Measurements from ENCODE around the gene NOC2L.
A peak's percentile ranks its signal among the peaks of the same experiment; 100 is the strongest.

Gene NOC2L

GRCh38 chr1:944341-945325 lies 14.4 kb downstream of the NOC2L start:
- Histone ChIP-seq H3K9me2 (replicated peaks; ENCODE audit: insufficient read depth, low read length) (no peaks in the 10 kb centered on the region), H3K4me3 (ENCODE audit: low read length) (peak overlapping the region; percentile 45), H3K27ac (ENCODE audit: low read length) (peak overlapping the region; percentile 79), H3K27me3 (replicated peaks; ENCODE audit: insufficient read depth, low read length) (peaks cover 36% of the 10 kb centered on the region), H3K79me2 (ENCODE audit: low read length) (no peaks in the 10 kb centered on the region), H3K36me3 (replicated peaks; ENCODE audit: insufficient read depth, low read length) (peaks cover 3% of the 10 kb centered on the region; the same call in 1 of the 2 replicates), H3K9ac (ENCODE audit: low read length) (peak overlapping the region; percentile 55; the same call in 1 of the 2 replicates), H4K20me1 (ENCODE audit: insufficient read depth, low read length) (peaks cover 7% of the 10 kb centered on the region; the same call in 1 of the 2 replicates), H3K4me2 (ENCODE audit: low read depth, low read length) (peak overlapping the region; percentile 89), H3K9me3 (replicated peaks; ENCODE audit: insufficient read depth, low read length) (no peaks in the 10 kb centered on the region), H3F3A (ENCODE audit: insufficient read depth, low read length) (peaks cover 16% of the 10 kb centered on the region), H2AFZ (ENCODE audit: low read length) (no peak overlapping the region), H3K4me1 (ENCODE audit: low read length) (peaks cover 34% of the 10 kb centered on the region)
- no peak for TF ChIP-seq CTCF (IDR thresholded peaks at IDR 0.05; ENCODE audit: low read length)
- no peak for TF ChIP-seq EZH2 (optimal IDR thresholded peaks at IDR 0.05; ENCODE audit: low read depth, low read length)
- no peak for TF ChIP-seq EZH2phosphoT487 (IDR thresholded peaks at IDR 0.05; ENCODE audit: low read length)
- DNase-seq, result peak; percentile 71

- no peak overlapping the region for H2AFZ ChIP-seq (ENCODE audit: low read length)
- peak overlapping the region; percentile 45; the same call in 1 of the 2 replicates for H3K4me3 ChIP-seq (ENCODE audit: low read length)
- no peaks in the 10 kb centered on the region for H3K9me2 ChIP-seq (replicated peaks; ENCODE audit: insufficient read depth, low read length)
- H3K27ac ChIP-seq (ENCODE audit: low read length), result peak overlapping the region; percentile 79; the same call in 1 of the 2 replicates
- H3K27me3 ChIP-seq (replicated peaks; ENCODE audit: insufficient read depth, low read length), result peaks cover 45% of the 10 kb centered on the region
- peaks cover 34% of the 10 kb centered on the region for H3K4me1 ChIP-seq (ENCODE audit: low read length)
- H3F3A ChIP-seq (ENCODE audit: insufficient read depth, low read length), result peaks cover 16% of the 10 kb centered on the region
- H4K20me1 ChIP-seq (ENCODE audit: insufficient read depth, low read length), result peaks cover 7% of the 10 kb centered on the region; the same call in 1 of the 2 replicates
- peaks cover 3% of the 10 kb centered on the region; the same call in 1 of the 2 replicates for H3K36me3 ChIP-seq (replicated peaks; ENCODE audit: insufficient read depth, low read length)
- peak overlapping the region; percentile 55; the same call in 1 of the 2 replicates for H3K9ac ChIP-seq (ENCODE audit: low read length)
- DNase-seq, result peak; percentile 54
- no peaks in the 10 kb centered on the region for H3K9me3 ChIP-seq (replicated peaks; ENCODE audit: insufficient read depth, low read length)
- no peak for TF ChIP-seq EZH2phosphoT487 (IDR thresholded peaks at IDR 0.05; ENCODE audit: low read length)
- TF ChIP-seq CTCF (IDR thresholded peaks at IDR 0.05; ENCODE audit: low read length), result no peak
- TF ChIP-seq EZH2 (optimal IDR thresholded peaks at IDR 0.05; ENCODE audit: low read depth, low read length), result no peak
- peak overlapping the region; percentile 89 for H3K4me2 ChIP-seq (ENCODE audit: low read depth, low read length)
- H3K79me2 ChIP-seq (ENCODE audit: low read length), result no peaks in the 10 kb centered on the region
These were observed 15.3 kb downstream of the NOC2L start for GRCh38 chr1:943545-944340.

- no peak overlapping the region for H2AFZ ChIP-seq (ENCODE audit: low read length)
- H3K4me3 ChIP-seq (ENCODE audit: low read length), result no peak overlapping the region
- no peak overlapping the region for H3K4me2 ChIP-seq (ENCODE audit: low read depth, low read length)
- H4K20me1 ChIP-seq (ENCODE audit: insufficient read depth, low read length), result peaks cover 7% of the 10 kb centered on the region; the same call in 1 of the 2 replicates
- H3K27ac ChIP-seq (ENCODE audit: low read length), result no peak overlapping the region
- H3K9me2 ChIP-seq (replicated peaks; ENCODE audit: insufficient read depth, low read length), result no peaks in the 10 kb centered on the region
- H3F3A ChIP-seq (ENCODE audit: insufficient read depth, low read length), result peaks cover 16% of the 10 kb centered on the region
- H3K36me3 ChIP-seq (replicated peaks; ENCODE audit: insufficient read depth, low read length), result peaks cover 3% of the 10 kb centered on the region; the same call in 1 of the 2 replicates
- H3K9me3 ChIP-seq (replicated peaks; ENCODE audit: insufficient read depth, low read length), result no peaks in the 10 kb centered on the region
- TF ChIP-seq CTCF (IDR thresholded peaks at IDR 0.05; ENCODE audit: low read length) (no peak), EZH2phosphoT487 (IDR thresholded peaks at IDR 0.05; ENCODE audit: low read length) (no peak), EZH2 (optimal IDR thresholded peaks at IDR 0.05; ENCODE audit: low read depth, low read length) (no peak)
- DNase-seq, result no peak
- peaks cover 51% of the 10 kb centered on the region for H3K27me3 ChIP-seq (replicated peaks; ENCODE audit: insufficient read depth, low read length)
- H3K4me1 ChIP-seq (ENCODE audit: low read length), result peaks cover 34% of the 10 kb centered on the region
- no peak overlapping the region for H3K9ac ChIP-seq (ENCODE audit: low read length)
- H3K79me2 ChIP-seq (ENCODE audit: low read length), result no peaks in the 10 kb centered on the region
These were observed 16.1 kb downstream of the NOC2L start for GRCh38 chr1:942864-943533.
